ENCODE data around the gene SNAPIN. TPM values are rescaled to one million over a fixed set of nuclear protein-coding genes. Genes with fewer than 3 reads are reported as not detected.

SNAPIN gene
- polyA plus RNA-seq (2013, experiment 1 of 2), result 50.9 TPM
- polyA plus RNA-seq (2013, experiment 2 of 2), result 51.1 TPM

DNA sequence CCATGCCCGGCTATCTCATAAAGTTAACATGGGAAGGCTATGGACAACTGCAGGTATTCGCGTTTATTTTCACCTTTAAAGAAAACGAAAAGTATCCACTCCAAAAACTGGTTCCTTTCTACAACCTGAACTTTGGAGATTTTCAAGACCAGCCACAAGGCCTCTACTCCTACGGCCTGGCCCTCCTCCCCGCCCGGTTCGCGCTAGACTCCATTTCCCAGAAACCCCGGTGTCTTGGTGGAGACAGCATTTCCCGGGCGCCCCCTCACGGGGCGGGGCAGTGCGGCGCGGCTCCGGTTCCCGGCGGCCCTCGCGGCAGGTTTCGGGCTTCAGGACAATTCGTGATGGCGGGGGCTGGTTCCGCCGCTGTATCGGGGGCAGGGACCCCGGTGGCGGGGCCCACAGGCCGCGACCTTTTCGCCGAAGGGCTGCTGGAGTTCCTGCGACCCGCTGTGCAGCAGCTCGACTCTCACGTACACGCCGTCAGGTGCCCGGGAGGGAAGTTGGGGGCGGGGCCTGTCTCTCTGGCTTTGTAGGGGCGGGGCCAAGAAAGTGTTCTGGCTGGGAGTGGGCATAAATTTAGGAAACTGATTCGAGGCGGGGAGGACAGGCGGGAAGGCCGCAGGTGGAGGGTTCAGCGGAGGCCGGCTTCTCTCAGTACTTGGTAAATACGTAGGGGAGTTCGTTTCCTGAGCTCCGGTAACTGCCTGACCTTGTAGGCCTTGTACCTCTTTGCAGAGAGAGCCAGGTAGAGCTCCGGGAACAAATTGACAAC lies at the start of gene SNAPIN:
SNAPIN (plus strand) TSS at position 304 of the 775 bp plus-strand sequence; CDS start at position 345, 41 bp downstream.
- H2BK12ac ChIP-seq (ENCODE audit: low read length), result no peak within 1 kb of the TSS
- H3K79me1 ChIP-seq (ENCODE audit: low read depth, low read length), result peaks cover 5% of the 10 kb centered on the region
- peak; percentile 81 for DNase-seq (ENCODE audit: low spot score)
- H3K18ac ChIP-seq (ENCODE audit: low read length), result peak within 1 kb of the TSS; percentile 100
- H3K9ac ChIP-seq (ENCODE audit: low read depth, low read length, poor library complexity), result peak within 1 kb of the TSS; percentile 92
- peak within 1 kb of the TSS; percentile 67 for H2BK15ac ChIP-seq (ENCODE audit: low read length)
- peak within 1 kb of the TSS; percentile 98 for H2AFZ ChIP-seq (ENCODE audit: low read length)
- peak within 1 kb of the TSS; percentile 76 to 97 for H3K4me3 ChIP-seq (ENCODE audit: low read length in 2 of 2)
- peak within 1 kb of the TSS; percentile 6 for H2AK5ac ChIP-seq (ENCODE audit: low read depth, low read length)
- no peak within 1 kb of the TSS for H2BK120ac ChIP-seq (ENCODE audit: low read depth, low read length)
- H3K27ac ChIP-seq (replicated peaks; ENCODE audit: low read length), result peak within 1 kb of the TSS; percentile 95
- H3K4me2 ChIP-seq (ENCODE audit: insufficient read depth, low read length, poor library complexity, severe bottlenecking), result peak within 1 kb of the TSS; percentile 92
- H4K91ac ChIP-seq (ENCODE audit: low read depth, low read length, poor library complexity), result peak within 1 kb of the TSS; percentile 99
- H3K14ac ChIP-seq (ENCODE audit: low read length), result no peak within 1 kb of the TSS
- no peak within 1 kb of the TSS for H2BK5ac ChIP-seq (ENCODE audit: low read length)
- H3K27me3 ChIP-seq (ENCODE audit: control insufficient read depth in 3 of 3, insufficient read depth in 3 of 3, low read depth in 1 of 3, low read length in 3 of 3), result no peaks in the 10 kb centered on the region
- no peaks in the 10 kb centered on the region for H3K9me3 ChIP-seq (replicated peaks in 1 of 2; ENCODE audit: control insufficient read depth in 2 of 2, insufficient read depth in 1 of 2, low read depth in 1 of 2, low read length in 2 of 2)
- peaks cover 4 to 6% of the 10 kb centered on the region in 2 donors for H3K4me1 ChIP-seq (ENCODE audit: control insufficient read depth in 2 of 2, insufficient read depth in 1 of 2, low read depth in 1 of 2, low read length in 2 of 2)
- no peak within 1 kb of the TSS for H4K8ac ChIP-seq (ENCODE audit: low read depth, low read length)
- peak within 1 kb of the TSS; percentile 92 for H3K23ac ChIP-seq (ENCODE audit: low read depth, low read length, poor library complexity)
- peaks cover 18 to 39% of the 10 kb centered on the region in 2 donors for H3K36me3 ChIP-seq (replicated peaks in 1 of 2; ENCODE audit: control insufficient read depth in 2 of 2, insufficient read depth in 2 of 2, low read length in 2 of 2)
- no peak within 1 kb of the TSS for H3K4ac ChIP-seq (ENCODE audit: low read length)
- WGBS, 2 donors (ENCODE audit: extremely low coverage in 2 of 2, insufficient read length in 2 of 2, insufficient replicate concordance in 1 of 2), result no CpG with 5 or more reads among the region's 53 CpGs

GRCh38 chr1:153608742-153609584 lies 49.5 kb upstream of the SNAPIN start:
- Histone ChIP-seq H2BK120ac (ENCODE audit: low read depth, low read length) (no peak overlapping the region), H2BK15ac (ENCODE audit: low read length) (peak overlapping the region; percentile 32), H2AFZ (ENCODE audit: low read length) (peak overlapping the region; percentile 90), H4K8ac (ENCODE audit: low read depth, low read length) (no peak overlapping the region), H3K4me2 (ENCODE audit: insufficient read depth, low read length, poor library complexity, severe bottlenecking) (no peak overlapping the region), H3K9me3 (replicated peaks in 1 of 2; ENCODE audit: control insufficient read depth in 2 of 2, insufficient read depth in 1 of 2, low read depth in 1 of 2, low read length in 2 of 2) (no peaks in the 10 kb centered on the region), H3K4ac (ENCODE audit: low read length) (no peak overlapping the region), H2BK5ac (ENCODE audit: low read length) (peak overlapping the region; percentile 47), H2AK5ac (ENCODE audit: low read depth, low read length) (peak overlapping the region; percentile 73), H3K36me3 (replicated peaks in 1 of 2; ENCODE audit: control insufficient read depth in 2 of 2, insufficient read depth in 2 of 2, low read length in 2 of 2) (no peaks in the 10 kb centered on the region), H3K18ac (ENCODE audit: low read length) (peak overlapping the region; percentile 69), H3K27ac (replicated peaks; ENCODE audit: low read length) (peak overlapping the region; percentile 5), H3K9ac (ENCODE audit: low read depth, low read length, poor library complexity) (no peak overlapping the region), H2BK12ac (ENCODE audit: low read length) (no peak overlapping the region), H3K4me1 (ENCODE audit: control insufficient read depth in 2 of 2, insufficient read depth in 1 of 2, low read depth in 1 of 2, low read length in 2 of 2) (peaks cover 21 to 28% of the 10 kb centered on the region in 2 donors), H3K23ac (ENCODE audit: low read depth, low read length, poor library complexity) (no peak overlapping the region), H3K27me3 (ENCODE audit: control insufficient read depth in 3 of 3, insufficient read depth in 3 of 3, low read depth in 1 of 3, low read length in 3 of 3) (no peaks in the 10 kb centered on the region), H3K4me3 (ENCODE audit: low read length in 2 of 2) (peak overlapping the region in 1 of 2 donors; percentile 28), H3K79me1 (ENCODE audit: low read depth, low read length) (no peaks in the 10 kb centered on the region), H4K91ac (ENCODE audit: low read depth, low read length, poor library complexity) (no peak overlapping the region), H3K14ac (ENCODE audit: low read length) (peak overlapping the region; percentile 27)
- peak; percentile 33 for DNase-seq (ENCODE audit: low spot score)
- WGBS, 2 donors (ENCODE audit: extremely low coverage in 2 of 2, insufficient read length in 2 of 2, insufficient replicate concordance in 1 of 2), result no CpG with 5 or more reads among the region's 19 CpGs

DNA sequence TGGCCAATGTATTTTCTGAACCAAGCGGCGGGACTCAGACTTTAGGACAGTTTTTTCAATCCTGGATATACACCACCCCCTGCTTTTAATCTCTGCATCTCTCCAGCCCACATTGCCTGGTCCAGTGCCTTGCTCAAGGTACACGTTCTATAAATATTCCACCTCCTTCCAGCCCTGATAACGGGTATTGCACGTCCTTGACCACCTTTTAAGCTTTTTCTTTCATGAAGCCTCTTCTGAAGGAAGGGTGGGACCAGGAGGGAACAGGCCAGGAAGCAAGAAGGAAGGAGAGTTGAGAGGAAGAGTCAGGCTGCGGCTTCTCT lies 49.0 kb upstream of the SNAPIN start:
- no peak overlapping the region for H2BK12ac ChIP-seq (ENCODE audit: low read length)
- no peaks in the 10 kb centered on the region for H3K9me3 ChIP-seq (replicated peaks in 1 of 2; ENCODE audit: control insufficient read depth in 2 of 2, insufficient read depth in 1 of 2, low read depth in 1 of 2, low read length in 2 of 2)
- H3K4me2 ChIP-seq (ENCODE audit: insufficient read depth, low read length, poor library complexity, severe bottlenecking), result no peak overlapping the region
- no peak overlapping the region for H4K91ac ChIP-seq (ENCODE audit: low read depth, low read length, poor library complexity)
- H2BK5ac ChIP-seq (ENCODE audit: low read length), result peak overlapping the region; percentile 4
- no peak overlapping the region for H3K4me3 ChIP-seq (ENCODE audit: low read length in 2 of 2)
- H2AK5ac ChIP-seq (ENCODE audit: low read depth, low read length), result no peak overlapping the region
- no peak overlapping the region for H3K18ac ChIP-seq (ENCODE audit: low read length)
- no peaks in the 10 kb centered on the region for H3K36me3 ChIP-seq (replicated peaks in 1 of 2; ENCODE audit: control insufficient read depth in 2 of 2, insufficient read depth in 2 of 2, low read length in 2 of 2)
- H4K8ac ChIP-seq (ENCODE audit: low read depth, low read length), result no peak overlapping the region
- no peak overlapping the region for H3K14ac ChIP-seq (ENCODE audit: low read length)
- no peak overlapping the region for H3K23ac ChIP-seq (ENCODE audit: low read depth, low read length, poor library complexity)
- H3K4ac ChIP-seq (ENCODE audit: low read length), result no peak overlapping the region
- H2AFZ ChIP-seq (ENCODE audit: low read length), result peak overlapping the region; percentile 90
- H2BK15ac ChIP-seq (ENCODE audit: low read length), result no peak overlapping the region
- no peak overlapping the region for H3K27ac ChIP-seq (replicated peaks; ENCODE audit: low read length)
- DNase-seq (ENCODE audit: low spot score), result no peak
- H3K9ac ChIP-seq (ENCODE audit: low read depth, low read length, poor library complexity), result no peak overlapping the region
- no CpG with 5 or more reads among the region's 6 CpGs for WGBS, 2 donors (ENCODE audit: extremely low coverage in 2 of 2, insufficient read length in 2 of 2, insufficient replicate concordance in 1 of 2)
- H3K79me1 ChIP-seq (ENCODE audit: low read depth, low read length), result no peaks in the 10 kb centered on the region
- H3K27me3 ChIP-seq (ENCODE audit: control insufficient read depth in 3 of 3, insufficient read depth in 3 of 3, low read depth in 1 of 3, low read length in 3 of 3), result no peaks in the 10 kb centered on the region
- H3K4me1 ChIP-seq (ENCODE audit: control insufficient read depth in 2 of 2, insufficient read depth in 1 of 2, low read depth in 1 of 2, low read length in 2 of 2), result peaks cover 21 to 28% of the 10 kb centered on the region in 2 donors
- H2BK120ac ChIP-seq (ENCODE audit: low read depth, low read length), result no peak overlapping the region

- no peak overlapping the region for H2BK12ac ChIP-seq (ENCODE audit: low read length)
- no peak overlapping the region for H2BK15ac ChIP-seq (ENCODE audit: low read length)
- H3K4ac ChIP-seq (ENCODE audit: low read length), result no peak overlapping the region
- no peak overlapping the region for H4K8ac ChIP-seq (ENCODE audit: low read depth, low read length)
- H2AK5ac ChIP-seq (ENCODE audit: low read depth, low read length), result no peak overlapping the region
- H3K4me3 ChIP-seq (ENCODE audit: low read length in 2 of 2), result no peak overlapping the region
- H4K91ac ChIP-seq (ENCODE audit: low read depth, low read length, poor library complexity), result no peak overlapping the region
- no peaks in the 10 kb centered on the region for H3K27me3 ChIP-seq (ENCODE audit: control insufficient read depth in 3 of 3, insufficient read depth in 3 of 3, low read depth in 1 of 3, low read length in 3 of 3)
- no peak overlapping the region for H3K18ac ChIP-seq (ENCODE audit: low read length)
- no CpG with 5 or more reads among the region's 4 CpGs for WGBS, 2 donors (ENCODE audit: extremely low coverage in 2 of 2, insufficient read length in 2 of 2, insufficient replicate concordance in 1 of 2)
- no peak overlapping the region for H3K4me2 ChIP-seq (ENCODE audit: insufficient read depth, low read length, poor library complexity, severe bottlenecking)
- peaks cover 21 to 28% of the 10 kb centered on the region in 2 donors for H3K4me1 ChIP-seq (ENCODE audit: control insufficient read depth in 2 of 2, insufficient read depth in 1 of 2, low read depth in 1 of 2, low read length in 2 of 2)
- no peak overlapping the region for H2AFZ ChIP-seq (ENCODE audit: low read length)
- H3K27ac ChIP-seq (replicated peaks; ENCODE audit: low read length), result no peak overlapping the region
- H3K36me3 ChIP-seq (replicated peaks in 1 of 2; ENCODE audit: control insufficient read depth in 2 of 2, insufficient read depth in 2 of 2, low read length in 2 of 2), result no peaks in the 10 kb centered on the region
- no peaks in the 10 kb centered on the region for H3K9me3 ChIP-seq (replicated peaks in 1 of 2; ENCODE audit: control insufficient read depth in 2 of 2, insufficient read depth in 1 of 2, low read depth in 1 of 2, low read length in 2 of 2)
- no peaks in the 10 kb centered on the region for H3K79me1 ChIP-seq (ENCODE audit: low read depth, low read length)
- H2BK120ac ChIP-seq (ENCODE audit: low read depth, low read length), result no peak overlapping the region
- no peak overlapping the region for H2BK5ac ChIP-seq (ENCODE audit: low read length)
- H3K14ac ChIP-seq (ENCODE audit: low read length), result no peak overlapping the region
- H3K23ac ChIP-seq (ENCODE audit: low read depth, low read length, poor library complexity), result no peak overlapping the region
- no peak for DNase-seq (ENCODE audit: low spot score)
- H3K9ac ChIP-seq (ENCODE audit: low read depth, low read length, poor library complexity), result no peak overlapping the region
Measured at GRCh38 chr1:153610334-153610733, 48.2 kb upstream of the SNAPIN start.

Measured in neuronal stem cell (in vitro differentiated cells).